Gastrocnemius medialis (tissue), 4 donors: ENCODE data around the gene SLCO3A1. TPM values are rescaled to one million over a fixed set of nuclear protein-coding genes. Genes with fewer than 3 reads are reported as not detected.

Experiments used
- ATAC-seq, 2 donors: fragments of 150-250 bp; one replicate each; pipeline ENCODE4 v1.9.1; 2016
- DNase-seq, 2 donors: peaks; one replicate each; pipeline ENCODE4 v3.0.0-alpha.2; 2019
- H3K27ac ChIP-seq, 4 donors: fragments of 200-600 bp; sonication (generic); 1 replicate in 1 of 4; 2 replicates in 3 of 4; pipeline ENCODE4 v1.5.1; 2016 to 2018; ENCODE audit warnings: mild to moderate bottlenecking in 2 of 4, moderate library complexity in 1 of 4
- H3K27me3 ChIP-seq, 3 donors: fragments of 200-600 bp; sonication (generic) in 2 of 3; 1 replicate in 1 of 3; 2 replicates in 2 of 3; pipeline versions ENCODE4 v1.5.1 to v1.6.0; 2016 to 2019; ENCODE audit warnings: mild to moderate bottlenecking in 1 of 3, moderate library complexity in 1 of 3
- H3K36me3 ChIP-seq, 2 donors: fragments of 200-600 bp; sonication (generic) in 1 of 2; one replicate each; pipeline ENCODE4 v1.5.1; 2017 to 2018
- H3K4me1 ChIP-seq, 2 donors: fragments of 200-600 bp; sonication (generic) in 1 of 2; one replicate each; pipeline ENCODE4 v1.5.1; 2016 to 2017; ENCODE audit warnings: mild to moderate bottlenecking in 2 of 2
- H3K4me3 ChIP-seq, 4 donors: fragments of 200-600 bp; sonication (generic) in 3 of 4; 1 replicate in 1 of 4; 2 replicates in 3 of 4; pipeline ENCODE4 v1.5.1; 2016 to 2019; ENCODE audit warnings: mild to moderate bottlenecking in 2 of 4
- H3K9me3 ChIP-seq, 3 donors: fragments of 200-600 bp; sonication (generic) in 2 of 3; 1 replicate in 1 of 3; 2 replicates in 2 of 3; pipeline ENCODE4 v1.5.1; 2016 to 2019
- POLR2A ChIP-seq, 2 donors: fragments of 450-650 bp; IDR thresholded peaks; one replicate each; pipeline ENCODE4 v1.6.1; 2017; ENCODE audit warnings: antibody characterized with exemption in 2 of 2, mild to moderate bottlenecking in 2 of 2, moderate library complexity in 2 of 2
- in situ Hi-C, 4 donors: fragments of 200-750 bp; cut with MboI; loops; one replicate each; pipeline versions ENCODE4 v1.15.0 to v1.8.0; 2017; ENCODE audit warnings: low sequenced_read_pairs in 4 of 4
- intact Hi-C: fragments of 100-400 bp; cut with DNase I; formaldehyde crosslinking; loops from one replicate; pipeline ENCODE4 v1.15.1; 2023; ENCODE audit warnings: low total_unique reads
- total RNA-seq, 4 donors: library from RNA; depleted of rRNA; stranded (reverse); fragments of >200 nt; gene quantifications; one replicate each; pipeline versions ENCODE4 v1.1.0 to v1.2.3, GENCODE V29; 2016
- TF ChIP-seq, protein P1 (sequence below), 5 experiments: fragments of 450-650 bp in 3 of 5; fragments of 200-600 bp in 2 of 5; sonication (generic) in 2 of 5; IDR thresholded peaks in 4 of 5; conservative IDR thresholded peaks in 1 of 5; 1 replicate in 4 of 5; 2 replicates in 1 of 5; pipeline ENCODE4 v1.5.1; 2016 to 2019; ENCODE audit warnings: antibody characterized with exemption in 5 of 5, mild to moderate bottlenecking in 3 of 5, moderate library complexity in 3 of 5

The SLCO3A1 gene
- total RNA-seq, 4 donors from 2014 or later: 1.3 to 3.6 (median 3.0) TPM

DNA sequence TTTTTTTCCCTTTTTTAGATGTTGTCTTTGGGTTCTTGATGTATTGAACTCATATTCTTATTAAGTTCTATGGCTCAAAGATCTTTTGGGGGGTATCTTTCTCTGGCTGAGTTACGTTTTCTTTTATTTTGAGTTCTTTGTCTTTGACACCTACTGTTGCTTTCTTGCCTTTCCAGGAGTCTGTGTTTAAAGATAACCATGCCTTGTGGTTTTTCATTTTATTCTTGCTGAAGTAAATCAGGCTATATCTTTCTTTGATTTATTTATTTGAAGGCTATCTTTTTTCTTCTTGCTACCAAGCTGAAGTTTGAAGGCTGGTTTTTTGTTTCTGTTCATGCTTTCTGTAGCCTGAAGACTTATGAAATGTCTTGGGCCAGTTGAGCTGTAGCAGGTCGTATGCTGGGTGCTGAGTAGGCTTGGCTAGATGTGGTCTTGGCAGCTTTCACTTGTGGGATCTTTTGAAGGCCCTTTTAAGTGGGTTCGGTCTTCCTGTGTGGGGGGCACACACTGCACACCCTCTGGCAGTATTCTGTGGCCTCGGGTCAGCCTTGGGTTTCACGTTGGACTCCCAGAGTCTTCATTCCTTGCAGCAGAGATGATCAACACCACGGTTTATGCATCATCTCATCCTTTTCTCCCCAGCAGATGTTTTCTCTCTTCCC lies 17.5 kb downstream of the SLCO3A1 start:
- H3K27ac ChIP-seq: no peak overlapping the region
- ATAC-seq: no peak

DNA sequence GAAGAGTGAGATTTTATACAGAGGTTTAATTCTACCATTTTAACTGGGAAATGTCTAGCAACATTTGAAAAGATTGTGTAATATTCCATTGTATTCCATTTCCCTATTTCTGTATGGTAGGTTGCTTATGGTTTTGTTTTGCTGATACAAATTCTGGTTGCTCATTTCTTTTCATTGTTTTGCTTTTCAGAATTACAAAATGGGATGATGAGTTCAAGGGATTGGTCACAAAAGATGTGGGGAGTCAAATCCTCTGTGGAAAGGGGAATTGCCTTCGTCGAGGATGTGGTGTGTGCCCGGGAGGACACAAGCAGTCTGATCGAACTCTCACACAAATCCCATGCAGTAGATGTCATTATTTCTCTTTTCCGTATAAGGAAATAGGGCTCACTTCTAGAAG lies 18.3 kb downstream of the SLCO3A1 start:
- Histone ChIP-seq H3K9me3 (no peaks in the 10 kb centered on the region), H3K36me3 (no peaks in the 10 kb centered on the region), H3K27ac (no peak overlapping the region), H3K27me3 (no peaks in the 10 kb centered on the region), H3K4me3 (no peak overlapping the region), H3K4me1 (peaks cover 20 to 22% of the 10 kb centered on the region in 2 donors)
- DNase-seq (no peak), ATAC-seq (no peak)
- in situ Hi-C loops: no loop called here
- TF ChIP-seq, protein P1, sequence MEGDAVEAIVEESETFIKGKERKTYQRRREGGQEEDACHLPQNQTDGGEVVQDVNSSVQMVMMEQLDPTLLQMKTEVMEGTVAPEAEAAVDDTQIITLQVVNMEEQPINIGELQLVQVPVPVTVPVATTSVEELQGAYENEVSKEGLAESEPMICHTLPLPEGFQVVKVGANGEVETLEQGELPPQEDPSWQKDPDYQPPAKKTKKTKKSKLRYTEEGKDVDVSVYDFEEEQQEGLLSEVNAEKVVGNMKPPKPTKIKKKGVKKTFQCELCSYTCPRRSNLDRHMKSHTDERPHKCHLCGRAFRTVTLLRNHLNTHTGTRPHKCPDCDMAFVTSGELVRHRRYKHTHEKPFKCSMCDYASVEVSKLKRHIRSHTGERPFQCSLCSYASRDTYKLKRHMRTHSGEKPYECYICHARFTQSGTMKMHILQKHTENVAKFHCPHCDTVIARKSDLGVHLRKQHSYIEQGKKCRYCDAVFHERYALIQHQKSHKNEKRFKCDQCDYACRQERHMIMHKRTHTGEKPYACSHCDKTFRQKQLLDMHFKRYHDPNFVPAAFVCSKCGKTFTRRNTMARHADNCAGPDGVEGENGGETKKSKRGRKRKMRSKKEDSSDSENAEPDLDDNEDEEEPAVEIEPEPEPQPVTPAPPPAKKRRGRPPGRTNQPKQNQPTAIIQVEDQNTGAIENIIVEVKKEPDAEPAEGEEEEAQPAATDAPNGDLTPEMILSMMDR (IDR thresholded peaks at IDR 0.05 in 4 of 5, conservative IDR thresholded peaks at IDR 0.05 in 1 of 5): no peak
- no peak for TF ChIP-seq POLR2A (IDR thresholded peaks at IDR 0.05)
- intact Hi-C loops: no loop called here

More for the DNA sequence above, 17.5 kb downstream of the SLCO3A1 start:
- intact Hi-C loops: no loop called here
- DNase-seq: no peak
- no peak overlapping the region for H3K4me3 ChIP-seq
- no peaks in the 10 kb centered on the region for H3K9me3 ChIP-seq
- in situ Hi-C loops: no loop called here
- no peaks in the 10 kb centered on the region for H3K27me3 ChIP-seq
- peaks cover 28 to 30% of the 10 kb centered on the region in 2 donors for H3K4me1 ChIP-seq
- no peaks in the 10 kb centered on the region for H3K36me3 ChIP-seq
- TF ChIP-seq, protein P1 (IDR thresholded peaks at IDR 0.05 in 4 of 5, conservative IDR thresholded peaks at IDR 0.05 in 1 of 5): no peak
- TF ChIP-seq POLR2A (IDR thresholded peaks at IDR 0.05): no peak

DNA sequence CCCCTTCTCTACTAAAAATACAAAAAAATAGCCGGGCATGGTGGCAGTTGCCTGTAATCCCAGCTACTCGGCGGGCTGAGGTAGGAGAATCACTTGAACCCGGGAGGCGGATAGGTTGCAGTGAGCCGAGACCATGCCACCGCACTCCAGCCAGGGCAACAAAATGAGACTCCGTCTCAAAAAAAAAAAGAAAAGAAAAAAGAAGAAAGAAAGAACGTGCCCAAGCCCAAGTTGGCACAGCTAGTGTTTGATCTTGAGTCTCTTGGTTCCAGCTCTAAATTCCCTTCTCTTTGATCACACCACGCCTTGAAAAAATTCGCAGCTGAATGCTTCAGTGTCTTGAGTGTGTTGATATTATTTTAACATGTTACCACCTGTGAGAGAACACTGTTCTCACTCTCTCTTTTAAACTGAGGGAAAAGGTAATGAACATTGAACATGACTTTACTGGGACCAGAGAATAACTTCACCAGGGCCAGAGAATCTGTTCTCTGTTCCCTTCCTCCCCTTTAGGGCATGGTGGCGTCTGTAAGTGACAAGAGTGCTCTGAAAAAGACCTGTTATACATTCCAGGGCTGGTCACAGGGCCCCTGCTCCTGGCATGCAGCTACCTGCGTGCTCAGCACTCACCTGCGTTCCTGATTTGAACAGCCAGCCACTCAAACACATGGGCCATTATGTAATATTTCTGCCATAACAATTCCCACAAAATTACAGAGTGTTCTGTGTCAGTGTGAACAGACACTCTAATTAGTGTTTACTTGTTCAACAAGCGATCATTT lies 19.0 kb downstream of the SLCO3A1 start:
- intact Hi-C loops: no loop called here
- no peaks in the 10 kb centered on the region for H3K27me3 ChIP-seq
- peaks cover 13 to 16% of the 10 kb centered on the region in 2 donors for H3K4me1 ChIP-seq
- TF ChIP-seq, protein P1 (IDR thresholded peaks at IDR 0.05 in 4 of 5, conservative IDR thresholded peaks at IDR 0.05 in 1 of 5): no peak
- no peak for ATAC-seq
- no peaks in the 10 kb centered on the region for H3K36me3 ChIP-seq
- H3K27ac ChIP-seq: no peak overlapping the region
- in situ Hi-C loops: no loop called here
- no peak for DNase-seq
- H3K9me3 ChIP-seq: no peaks in the 10 kb centered on the region
- no peak overlapping the region for H3K4me3 ChIP-seq

DNA sequence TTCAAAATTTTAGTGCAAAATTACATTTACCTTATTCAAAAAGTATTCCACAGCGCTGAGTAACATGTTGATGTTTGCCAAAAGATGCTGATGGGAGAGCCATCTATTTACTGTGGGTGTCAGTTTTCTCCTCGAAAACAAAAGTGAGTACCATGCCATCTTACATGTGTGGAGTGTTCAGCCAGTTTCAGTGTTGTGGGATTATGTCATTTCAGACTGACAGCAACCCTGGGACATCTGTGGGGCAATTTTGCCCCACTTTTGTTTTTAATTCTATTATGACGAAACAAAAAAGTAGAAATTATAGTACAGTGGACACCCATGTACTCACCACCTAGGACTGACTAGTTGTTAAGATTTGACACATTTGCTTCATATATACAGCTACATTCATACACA lies 19.6 kb downstream of the SLCO3A1 start:
- in situ Hi-C loops (no loop called here), intact Hi-C loops (no loop called here)
- TF ChIP-seq, protein P1 (IDR thresholded peaks at IDR 0.05 in 4 of 5, conservative IDR thresholded peaks at IDR 0.05 in 1 of 5): no peak
- no peak for TF ChIP-seq POLR2A (IDR thresholded peaks at IDR 0.05)
- Histone ChIP-seq H3K9me3 (no peaks in the 10 kb centered on the region), H3K4me3 (no peak overlapping the region), H3K36me3 (no peaks in the 10 kb centered on the region), H3K27ac (no peak overlapping the region), H3K4me1 (peaks cover 7 to 11% of the 10 kb centered on the region in 2 donors), H3K27me3 (no peaks in the 10 kb centered on the region)
- no peak for DNase-seq
- ATAC-seq: no peak
